H54 (cell line): ENCODE results near the gene B3GNT9.
A peak's percentile ranks its signal among the peaks of the same experiment; 100 is the strongest.

Source experiments
- DNase-seq: peaks from one replicate; pipeline ENCODE4 v3.0.0; 2011; ENCODE audit warnings: low spot score, mixed read lengths; ENCODE audit not compliant: insufficient read length
- FAIRE-seq: peaks from 3 replicates; lab custom pipeline; 2011; peaks lifted over from hg19 to GRCh38; lab: Jason Lieb, UNC
- POLR2A ChIP-seq: IDR thresholded peaks from 2 replicates; pipeline ENCODE4 v1.6.1; 2011; ENCODE audit warnings: low read depth, mild to moderate bottlenecking, low read length

Gene B3GNT9

GRCh38 chr16:67116388-67117311, 34.1 kb downstream of the B3GNT9 start:
- no peak for TF ChIP-seq POLR2A
- no peak for DNase-seq
- FAIRE-seq, result no peak

- peak; percentile 97 for DNase-seq
- FAIRE-seq, result peak; percentile 83
- no peak for TF ChIP-seq POLR2A
Observed at GRCh38 chr16:67115639-67116038, 35.2 kb downstream of the B3GNT9 start.

GRCh38 chr16:67114793-67115192, 36.0 kb downstream of the B3GNT9 start:
- TF ChIP-seq POLR2A, result no peak
- no peak for DNase-seq
- FAIRE-seq, result no peak

- no peak for TF ChIP-seq POLR2A
- DNase-seq, result no peak
- FAIRE-seq, result no peak
Observed at GRCh38 chr16:67112591-67113399, 38.0 kb downstream of the B3GNT9 start.

DNA sequence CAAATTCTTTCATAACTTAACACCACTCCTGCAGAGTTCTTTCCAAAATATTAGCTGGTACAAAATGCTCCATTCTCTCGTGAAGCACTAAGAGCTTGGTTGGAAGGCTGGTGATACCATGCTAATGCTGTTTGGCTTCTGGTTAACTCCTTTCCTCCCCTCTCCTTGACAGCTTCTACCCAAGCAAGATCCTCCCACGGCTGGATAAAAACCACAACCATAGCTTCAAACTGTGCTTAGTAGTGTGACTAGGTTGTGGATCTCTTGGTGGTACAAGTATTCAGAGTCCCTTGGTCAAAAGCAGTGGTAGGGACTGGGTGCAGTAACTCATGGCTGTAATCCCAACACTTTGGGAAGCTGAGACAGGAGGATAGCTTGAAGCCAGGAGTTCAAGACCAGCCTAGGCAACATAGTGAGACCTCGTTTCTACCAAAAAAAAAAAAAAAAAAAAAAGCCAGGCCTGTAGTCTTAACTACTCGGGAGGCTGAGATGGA, 38.8 kb downstream of the B3GNT9 start:
- no peak for TF ChIP-seq POLR2A
- DNase-seq (no peak), FAIRE-seq (no peak)

- no peak for FAIRE-seq
- TF ChIP-seq POLR2A, result peak; percentile 86
- peak; percentile 90 for DNase-seq
Observed at GRCh38 chr16:67109407-67110135, 41.2 kb downstream of the B3GNT9 start, which contains the start of gene PHAF1. PHAF1 (plus strand) TSS chr16:67109941; CDS start chr16:67110176, 235 bp downstream.

GRCh38 chr16:67108931-67109406, 41.8 kb downstream of the B3GNT9 start:
- no peak for FAIRE-seq
- no peak for DNase-seq
- no peak for TF ChIP-seq POLR2A

DNA sequence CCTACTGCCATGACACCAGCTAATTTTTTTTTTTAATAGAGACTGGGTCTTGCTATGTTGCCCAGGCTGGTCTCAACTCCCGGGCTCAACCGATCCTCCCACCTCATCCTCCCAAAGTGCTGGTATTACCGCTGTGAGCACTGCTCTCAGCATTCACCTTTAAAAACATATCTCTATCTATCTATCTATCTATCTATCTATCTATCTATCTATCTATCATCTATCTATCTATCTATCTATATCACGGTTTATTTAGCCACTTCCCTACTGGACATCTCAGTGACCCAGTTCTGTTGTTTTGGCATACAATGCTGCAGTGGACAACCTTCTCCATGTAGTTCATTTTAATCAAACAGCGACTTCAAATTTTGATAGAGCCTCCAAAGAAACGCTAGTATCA, 42.3 kb downstream of the B3GNT9 start:
- DNase-seq, result no peak
- no peak for TF ChIP-seq POLR2A
- no peak for FAIRE-seq

DNA sequence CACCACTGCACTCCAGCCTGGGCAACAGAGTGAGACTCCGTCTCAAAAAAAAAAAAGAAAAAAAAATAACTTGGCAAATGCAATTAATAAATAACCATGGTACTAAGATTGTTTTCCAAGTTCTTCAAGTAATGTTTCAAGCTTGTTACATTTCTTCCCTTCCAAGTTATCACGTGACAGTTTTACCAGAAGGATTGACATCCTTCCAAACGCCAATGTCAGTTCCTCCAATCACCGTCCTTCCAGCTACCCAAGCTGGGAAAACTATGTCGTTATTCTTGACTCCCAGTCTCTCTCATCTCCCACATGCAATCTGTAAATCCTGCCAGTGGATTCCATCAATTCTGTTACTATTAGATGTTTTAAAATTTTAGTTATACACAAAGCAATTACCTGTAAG, 44.9 kb downstream of the B3GNT9 start:
- DNase-seq (no peak), FAIRE-seq (no peak)
- no peak for TF ChIP-seq POLR2A

DNA sequence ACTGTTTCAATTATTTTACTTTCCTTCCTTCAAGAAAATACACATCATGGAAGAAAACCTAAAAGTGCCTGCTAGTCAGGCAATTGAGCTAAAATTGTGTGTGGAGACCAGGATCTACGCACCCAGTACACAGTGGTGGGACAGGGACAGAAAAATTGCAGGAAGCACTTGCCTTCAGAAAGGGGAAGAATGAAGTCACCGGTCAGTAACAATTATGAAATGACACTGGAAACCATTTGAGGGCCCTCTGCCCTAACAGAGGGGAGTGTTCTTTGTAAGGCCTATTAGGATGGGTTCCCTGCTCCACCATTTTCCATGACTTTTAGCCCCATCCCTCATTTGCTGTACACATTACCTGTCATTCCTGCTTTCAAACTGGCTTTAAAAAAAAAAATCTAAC, 45.6 kb downstream of the B3GNT9 start:
- FAIRE-seq (no peak), DNase-seq (no peak)
- no peak for TF ChIP-seq POLR2A

- TF ChIP-seq POLR2A, result no peak
- FAIRE-seq, result no peak
- DNase-seq, result no peak
Observed at GRCh38 chr16:67104845-67105244, 46.0 kb downstream of the B3GNT9 start.

GRCh38 chr16:67104061-67104460, 46.7 kb downstream of the B3GNT9 start:
- no peak for DNase-seq

More at GRCh38 chr16:67104061-67104460, 46.7 kb downstream of the B3GNT9 start:
- TF ChIP-seq POLR2A, result no peak
- peak; percentile 15 for FAIRE-seq
